Loucy (cell line): ENCODE data around the gene C20orf202.
A peak's percentile ranks its signal among the peaks of the same experiment; 100 is the strongest.

Source experiments
- H2AFZ ChIP-seq: fragments of 200-600 bp; sonication (generic); 2 replicates; pipeline ENCODE4 v1.6.0; 2016; ENCODE audit warnings: antibody characterized with exemption, mild to moderate bottlenecking, low read length, moderate library complexity
- H3F3A ChIP-seq: fragments of 200-600 bp; 2 replicates; pipeline ENCODE4 v1.6.0; 2016; ENCODE audit warnings: antibody characterized with exemption, low read depth, mild to moderate bottlenecking
- H3K27me3 ChIP-seq: fragments of 200-600 bp; sonication (generic); 2 replicates; pipeline ENCODE4 v1.6.1; 2014; ENCODE audit warnings: low read length, mild to moderate bottlenecking; ENCODE audit not compliant: insufficient read depth, poor library complexity, severe bottlenecking
- H3K36me3 ChIP-seq: fragments of 200-600 bp; sonication (generic); 2 replicates; pipeline ENCODE4 v1.6.1; 2016; ENCODE audit warnings: low read length; ENCODE audit not compliant: insufficient read depth
- H3K4me1 ChIP-seq: fragments of 200-600 bp; sonication (generic); 2 replicates; pipeline ENCODE4 v1.5.1; 2014; ENCODE audit warnings: low read length, mild to moderate bottlenecking; ENCODE audit not compliant: insufficient read depth, poor library complexity, severe bottlenecking
- H3K4me2 ChIP-seq: fragments of 200-600 bp; sonication (generic); 2 replicates; pipeline ENCODE4 v1.6.0; 2014; ENCODE audit warnings: antibody characterized with exemption, low read length, low read depth, mild to moderate bottlenecking; ENCODE audit not compliant: poor library complexity, severe bottlenecking
- H3K4me3 ChIP-seq: fragments of 200-600 bp; sonication (generic); 2 replicates; pipeline ENCODE4 v1.5.1; 2014; ENCODE audit warnings: low read length, mild to moderate bottlenecking, mixed read lengths; ENCODE audit not compliant: poor library complexity, severe bottlenecking
- H3K79me2 ChIP-seq: fragments of 200-600 bp; sonication (generic); 2 replicates; pipeline ENCODE4 v1.6.1; 2014; ENCODE audit warnings: low read length; ENCODE audit not compliant: insufficient read depth
- H3K9ac ChIP-seq: fragments of 200-600 bp; sonication (generic); 2 replicates; pipeline ENCODE4 v1.6.0; 2014; ENCODE audit warnings: mild to moderate bottlenecking, low read depth, low read length, moderate library complexity; ENCODE audit not compliant: poor library complexity, severe bottlenecking
- H3K9me2 ChIP-seq: fragments of 200-600 bp; sonication (generic); replicated peaks from 2 replicates; pipeline ENCODE4 v1.6.1; 2016; ENCODE audit warnings: low read depth, low read length, mixed read lengths
- H3K9me3 ChIP-seq: fragments of 200-600 bp; sonication (generic); 2 replicates; pipeline ENCODE4 v1.6.1; 2014; ENCODE audit warnings: mild to moderate bottlenecking, antibody characterized with exemption, low read length, low read depth; ENCODE audit not compliant: insufficient read depth
- H4K20me1 ChIP-seq: fragments of 200-600 bp; sonication (generic); 2 replicates; pipeline ENCODE4 v1.6.0; 2014; ENCODE audit warnings: antibody characterized with exemption, low read length, mild to moderate bottlenecking; ENCODE audit not compliant: insufficient read depth, poor library complexity, severe bottlenecking
- CTCF ChIP-seq: fragments of 200-600 bp; sonication (generic); conservative IDR thresholded peaks from 2 replicates; pipeline ENCODE4 v1.5.1; 2014; ENCODE audit warnings: mild to moderate bottlenecking, antibody characterized with exemption, low read length
- EZH2phosphoT487 ChIP-seq: fragments of 200-600 bp; IDR thresholded peaks from 2 replicates; pipeline ENCODE4 v1.6.1; 2018; ENCODE audit warnings: antibody characterized with exemption, mild to moderate bottlenecking, moderate library complexity, borderline replicate concordance

The C20orf202 gene

GRCh38 chr20:1202762-1203504, at the start of gene C20orf202:
Gene C20orf202, plus strand, starts transcription at chr20:1203454. Its CDS starts 132 bp downstream, at chr20:1203586.
- H3K4me1 ChIP-seq = peaks cover 5% of the 10 kb centered on the region
- H3K79me2 ChIP-seq = no peaks in the 10 kb centered on the region
- no peaks in the 10 kb centered on the region for H4K20me1 ChIP-seq
- H3K9me2 ChIP-seq = no peaks in the 10 kb centered on the region
- no peak within 1 kb of the TSS for H3K4me2 ChIP-seq
- H3K27me3 ChIP-seq = no peaks in the 10 kb centered on the region
- no peak within 1 kb of the TSS for H2AFZ ChIP-seq
- H3F3A ChIP-seq = no peaks in the 10 kb centered on the region
- H3K4me3 ChIP-seq = no peak within 1 kb of the TSS
- no peaks in the 10 kb centered on the region for H3K36me3 ChIP-seq
- no peak within 1 kb of the TSS for H3K9ac ChIP-seq
- no peak for TF ChIP-seq EZH2phosphoT487
- no peak for TF ChIP-seq CTCF
- no peaks in the 10 kb centered on the region for H3K9me3 ChIP-seq

DNA sequence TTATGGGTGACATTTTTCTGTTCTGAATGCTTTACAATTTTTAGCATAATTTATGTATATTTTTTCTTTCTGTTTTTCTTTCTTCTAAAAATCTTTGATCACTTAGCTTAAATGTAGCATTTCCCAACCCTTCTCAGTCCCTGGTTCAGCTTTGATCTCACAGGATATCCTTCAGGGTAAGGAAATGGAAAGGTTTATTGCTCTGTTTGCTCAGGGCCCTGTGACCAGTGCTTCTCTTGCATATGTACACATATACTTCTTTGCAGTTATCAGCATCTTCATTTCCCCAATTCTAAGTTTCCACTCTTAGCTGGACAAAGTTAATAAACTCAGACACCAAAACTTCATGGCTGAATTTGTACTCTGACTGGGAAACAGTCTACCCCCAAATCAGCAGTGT, 49.0 kb upstream of the C20orf202 start:
- Histone ChIP-seq H3K4me1 (peaks cover 9% of the 10 kb centered on the region), H3K4me2 (peak overlapping the region; percentile 42), H3K4me3 (no peak overlapping the region), H4K20me1 (no peaks in the 10 kb centered on the region), H3K9me3 (no peaks in the 10 kb centered on the region), H3F3A (no peaks in the 10 kb centered on the region), H3K27me3 (no peaks in the 10 kb centered on the region), H3K9me2 (no peaks in the 10 kb centered on the region), H2AFZ (no peak overlapping the region), H3K79me2 (no peaks in the 10 kb centered on the region), H3K9ac (no peak overlapping the region), H3K36me3 (peaks cover 30% of the 10 kb centered on the region; the same call in 1 of the 2 replicates)
- no peak for TF ChIP-seq EZH2phosphoT487
- TF ChIP-seq CTCF = no peak

- no peaks in the 10 kb centered on the region for H3K9me2 ChIP-seq
- H3K4me2 ChIP-seq = peak overlapping the region; percentile 42
- TF ChIP-seq EZH2phosphoT487 = no peak
- TF ChIP-seq CTCF = no peak
- no peaks in the 10 kb centered on the region for H3K27me3 ChIP-seq
- H3F3A ChIP-seq = no peaks in the 10 kb centered on the region
- H3K4me3 ChIP-seq = no peak overlapping the region
- no peaks in the 10 kb centered on the region for H4K20me1 ChIP-seq
- peaks cover 33% of the 10 kb centered on the region; the same call in 1 of the 2 replicates for H3K36me3 ChIP-seq
- peaks cover 9% of the 10 kb centered on the region for H3K4me1 ChIP-seq
- no peak overlapping the region for H2AFZ ChIP-seq
- H3K9ac ChIP-seq = no peak overlapping the region
- no peaks in the 10 kb centered on the region for H3K79me2 ChIP-seq
- H3K9me3 ChIP-seq = no peaks in the 10 kb centered on the region
These were observed 48.6 kb upstream of the C20orf202 start for GRCh38 chr20:1154691-1155090.
